HepG2 (cell line): ENCODE data around the gene ZNFX1. TPM values are rescaled to one million over a fixed set of nuclear protein-coding genes. Genes with fewer than 3 reads are reported as not detected.

Experiments
- CEBPZ ChIP-seq: IDR thresholded peaks from 2 replicates; pipeline ENCODE4 v1.6.1; 2012; ENCODE audit warnings: low read length, improper control_type of control experiment
- E2F1 ChIP-seq: sonication (generic); formaldehyde crosslinking; IDR thresholded peaks from 2 replicates; pipeline ENCODE4 v1.5.0; 2020; ENCODE audit warnings: missing genetic modification reagents
- ETV5 ChIP-seq: IDR thresholded peaks from 2 replicates; pipeline ENCODE4 v1.6.1; 2018; ENCODE audit warnings: missing biosample characterization, missing genetic modification reagents, inconsistent platforms, borderline replicate concordance
- MED13 ChIP-seq: sonication (generic); formaldehyde crosslinking; IDR thresholded peaks from 2 replicates; pipeline ENCODE4 v1.5.0; 2020; ENCODE audit warnings: missing genetic modification reagents
- PAXIP1 ChIP-seq: sonication (generic); formaldehyde crosslinking; conservative IDR thresholded peaks from 2 replicates; pipeline ENCODE4 v1.4.0; 2020; ENCODE audit warnings: mild to moderate bottlenecking, missing genetic modification reagents, moderate library complexity
- RBM22 ChIP-seq: fragments of 200-400 bp; formaldehyde crosslinking; optimal IDR thresholded peaks from 2 replicates; pipeline ENCODE3; 2017; ENCODE audit warnings: mild to moderate bottlenecking, low read length, moderate library complexity
- TRIM24 ChIP-seq: sonication (generic); formaldehyde crosslinking; IDR thresholded peaks from 2 replicates; pipeline ENCODE4 v1.8.0; 2022; ENCODE audit warnings: mild to moderate bottlenecking, missing genetic modification reagents
- ZMYM4 ChIP-seq: sonication (generic); formaldehyde crosslinking; IDR thresholded peaks from 2 replicates; pipeline ENCODE4 v1.8.1; 2023; ENCODE audit warnings: mild to moderate bottlenecking, missing genetic modification reagents
- ZNF230 ChIP-seq: sonication (generic); formaldehyde crosslinking; IDR thresholded peaks from 2 replicates; pipeline ENCODE4 v1.4.0; 2020; ENCODE audit warnings: mild to moderate bottlenecking, missing genetic modification reagents
- ZNF235 ChIP-seq: sonication (generic); formaldehyde crosslinking; IDR thresholded peaks from 2 replicates; pipeline ENCODE4 v1.8.1; 2023; ENCODE audit warnings: mild to moderate bottlenecking, missing genetic modification reagents, borderline replicate concordance
- ZNF337 ChIP-seq: sonication (generic); formaldehyde crosslinking; IDR thresholded peaks from 2 replicates; pipeline ENCODE4 v1.5.1; 2020; ENCODE audit warnings: missing genetic modification reagents, low read depth, mild to moderate bottlenecking, borderline replicate concordance
- ZNF782 ChIP-seq: sonication (generic); formaldehyde crosslinking; IDR thresholded peaks from 2 replicates; pipeline ENCODE4 v1.4.0; 2020; ENCODE audit warnings: missing genetic modification reagents, mild to moderate bottlenecking, borderline replicate concordance
- ZSCAN25 ChIP-seq: sonication (generic); formaldehyde crosslinking; IDR thresholded peaks from 2 replicates; pipeline ENCODE4 v1.8.0; 2022; ENCODE audit warnings: mild to moderate bottlenecking, missing genetic modification reagents
- polyA plus RNA-seq, 8 experiments: library from polyadenylated mRNA; depleted of rRNA in 3 of 8; stranded (reverse) in 7 of 8; unstranded in 1 of 8; fragments of >200 nt; fragmentation: Illumina TruSeq in 4 of 8; extraction: Trizol in 4 of 8; gene quantifications; 2 replicates each; pipeline versions ENCODE4 v1.2.1 to v1.2.3, GENCODE V29; 2011 to 2016; ENCODE audit warnings: low read depth in 4 of 8, missing spikeins in 1 of 8, mixed read lengths in 1 of 8; ENCODE audit not compliant: insufficient read depth in 1 of 8
- total RNA-seq, 5 experiments: library from RNA; depleted of rRNA; stranded (reverse); fragments of >200 nt; fragmentation: Illumina TruSeq; extraction: Trizol; gene quantifications; 2 replicates each; pipeline ENCODE4 v1.2.3, GENCODE V29; 2016; ENCODE audit warnings: low read depth in 1 of 5
- TF ChIP-seq, protein P1 (sequence below): sonication (generic); formaldehyde crosslinking; IDR thresholded peaks from 2 replicates; pipeline ENCODE4 v1.9.0; 2021; ENCODE audit warnings: missing genetic modification reagents, borderline replicate concordance

The ZNFX1 gene
- total and polyA plus RNA-seq, 2 of the 13 experiments (the other 11 are each of a cell fraction or from before 2014, with no cell fraction given) = 2.9 to 11.1 TPM

- TF ChIP-seq RBM22 (peak; percentile 12), E2F1 (CRISPR knock-in tag) (0 out of 2 replicates have a peak, but pooled peaks have one; percentile 19), CEBPZ (no peak), ZNF230 (CRISPR knock-in tag) (0 out of 2 replicates have a peak, but pooled peaks have one; percentile 60), ZNF235 (CRISPR knock-in tag) (peak; percentile 32; the same call in 1 of the 2 replicates), ZMYM4 (CRISPR knock-in tag) (no peak), PAXIP1 (CRISPR knock-in tag) (0 out of 2 replicates have a peak, but pooled peaks have one; percentile 1), ETV5 (CRISPR knock-in tag) (0 out of 2 replicates have a peak, but pooled peaks have one; percentile 1), TRIM24 (CRISPR knock-in tag) (0 out of 2 replicates have a peak, but pooled peaks have one; percentile 26), ZNF337 (CRISPR knock-in tag) (peak; percentile 36; the same call in 1 of the 2 replicates), ZSCAN25 (CRISPR knock-in tag) (no peak), ZNF782 (CRISPR knock-in tag) (no peak), MED13 (0 out of 2 replicates have a peak, but pooled peaks have one; percentile 1)
- TF ChIP-seq, protein P1, sequence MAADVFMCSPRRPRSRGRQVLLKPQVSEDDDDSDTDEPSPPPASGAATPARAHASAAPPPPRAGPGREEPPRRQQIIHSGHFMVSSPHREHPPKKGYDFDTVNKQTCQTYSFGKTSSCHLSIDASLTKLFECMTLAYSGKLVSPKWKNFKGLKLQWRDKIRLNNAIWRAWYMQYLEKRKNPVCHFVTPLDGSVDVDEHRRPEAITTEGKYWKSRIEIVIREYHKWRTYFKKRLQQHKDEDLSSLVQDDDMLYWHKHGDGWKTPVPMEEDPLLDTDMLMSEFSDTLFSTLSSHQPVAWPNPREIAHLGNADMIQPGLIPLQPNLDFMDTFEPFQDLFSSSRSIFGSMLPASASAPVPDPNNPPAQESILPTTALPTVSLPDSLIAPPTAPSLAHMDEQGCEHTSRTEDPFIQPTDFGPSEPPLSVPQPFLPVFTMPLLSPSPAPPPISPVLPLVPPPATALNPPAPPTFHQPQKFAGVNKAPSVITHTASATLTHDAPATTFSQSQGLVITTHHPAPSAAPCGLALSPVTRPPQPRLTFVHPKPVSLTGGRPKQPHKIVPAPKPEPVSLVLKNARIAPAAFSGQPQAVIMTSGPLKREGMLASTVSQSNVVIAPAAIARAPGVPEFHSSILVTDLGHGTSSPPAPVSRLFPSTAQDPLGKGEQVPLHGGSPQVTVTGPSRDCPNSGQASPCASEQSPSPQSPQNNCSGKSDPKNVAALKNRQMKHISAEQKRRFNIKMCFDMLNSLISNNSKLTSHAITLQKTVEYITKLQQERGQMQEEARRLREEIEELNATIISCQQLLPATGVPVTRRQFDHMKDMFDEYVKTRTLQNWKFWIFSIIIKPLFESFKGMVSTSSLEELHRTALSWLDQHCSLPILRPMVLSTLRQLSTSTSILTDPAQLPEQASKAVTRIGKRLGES (CRISPR knock-in tag) = 0 out of 2 replicates have a peak, but pooled peaks have one; percentile 16
These were observed 2.7 kb upstream of the ZNFX1 start (continued) for GRCh38 chr20:49280463-49281058.
